Activated effector memory CD4-positive, alpha-beta T cell treated with Interleukin-2 at 50 U/mL for 16 hours (primary cell): ENCODE data around the gene ARSA.
"Not testable (repeated sequence)": the region's sequence is repeated elsewhere in the genome, so short reads cannot be mapped to it uniquely, and the experiment has no call there.

Experiments
- DNase-seq: peaks from one replicate; pipeline ENCODE4 v3.0.0-alpha.2; 2020

The ARSA gene

DNA sequence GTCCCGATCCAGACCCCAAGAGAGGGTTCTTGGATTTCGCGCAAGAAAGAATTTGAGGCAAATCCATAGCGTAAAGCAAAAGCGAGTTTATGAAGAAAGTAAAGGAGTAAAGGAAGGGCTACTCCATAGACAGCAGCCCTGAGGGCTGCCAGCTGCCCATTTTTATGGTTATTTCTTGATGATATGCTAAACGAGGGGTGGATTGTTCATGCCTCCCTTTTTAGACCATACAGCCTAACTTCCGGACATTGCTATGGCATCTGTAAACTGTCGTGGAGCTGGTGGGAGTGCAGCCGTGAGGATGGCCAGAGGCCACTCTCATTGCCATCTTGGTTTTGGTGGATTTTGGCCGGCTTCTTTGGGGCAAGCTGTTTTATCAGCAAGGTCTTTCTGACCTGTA lies 25.3 kb upstream of the ARSA start:
- DNase-seq: no peak

DNA sequence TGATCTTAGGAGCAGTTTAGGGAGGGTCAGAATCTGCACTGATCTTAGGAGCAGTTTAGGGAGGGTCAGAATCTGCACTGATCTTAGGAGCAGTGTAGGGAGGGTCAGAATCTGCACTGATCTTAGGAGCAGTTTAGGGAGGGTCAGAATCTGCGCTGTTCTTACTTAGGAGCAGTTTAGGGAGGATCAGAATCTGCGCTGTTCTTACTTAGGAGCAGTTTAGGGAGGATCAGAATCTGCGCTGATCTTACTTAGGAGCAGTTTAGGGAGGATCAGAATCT lies 15.8 kb upstream of the ARSA start:
- DNase-seq: not testable (repeated sequence)

DNA sequence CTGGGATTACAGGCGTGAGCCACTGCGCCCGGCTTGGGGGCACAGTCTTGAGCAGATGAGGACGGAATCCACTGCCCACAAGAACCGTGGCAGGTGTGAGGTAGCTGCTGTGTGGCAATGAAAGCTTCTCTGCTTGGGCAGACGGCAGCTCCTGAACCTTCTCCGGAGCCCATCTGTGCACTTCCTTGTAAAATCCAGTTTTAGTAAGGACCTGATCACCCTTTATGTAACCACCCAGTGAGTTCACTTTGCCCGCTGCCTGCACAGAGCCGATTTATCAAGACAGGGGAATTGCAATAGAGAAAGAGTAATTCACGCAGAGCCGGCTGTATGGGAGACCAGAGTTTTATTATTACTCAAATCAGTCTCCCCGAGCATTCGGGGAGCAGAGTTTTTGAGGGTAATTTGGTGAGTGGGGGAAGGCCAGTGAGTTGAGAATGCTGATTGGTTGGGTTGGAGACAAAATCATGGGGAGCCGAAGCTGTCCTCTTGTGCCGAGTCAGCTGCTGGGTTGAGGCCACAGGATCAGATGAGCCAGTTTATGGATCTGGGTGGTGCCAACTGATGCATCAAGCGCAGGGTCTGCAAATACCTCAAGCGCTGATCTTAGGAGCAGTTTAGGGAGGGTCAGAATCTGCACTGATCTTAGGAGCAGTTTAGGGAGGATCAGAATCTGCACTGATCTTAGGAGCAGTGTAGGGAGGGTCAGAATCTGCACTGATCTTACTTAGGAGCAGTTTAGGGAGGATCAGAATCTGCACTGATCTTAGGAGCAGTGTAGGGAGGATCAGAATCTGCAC lies 15.3 kb upstream of the ARSA start:
- DNase-seq: not testable (repeated sequence)

DNA sequence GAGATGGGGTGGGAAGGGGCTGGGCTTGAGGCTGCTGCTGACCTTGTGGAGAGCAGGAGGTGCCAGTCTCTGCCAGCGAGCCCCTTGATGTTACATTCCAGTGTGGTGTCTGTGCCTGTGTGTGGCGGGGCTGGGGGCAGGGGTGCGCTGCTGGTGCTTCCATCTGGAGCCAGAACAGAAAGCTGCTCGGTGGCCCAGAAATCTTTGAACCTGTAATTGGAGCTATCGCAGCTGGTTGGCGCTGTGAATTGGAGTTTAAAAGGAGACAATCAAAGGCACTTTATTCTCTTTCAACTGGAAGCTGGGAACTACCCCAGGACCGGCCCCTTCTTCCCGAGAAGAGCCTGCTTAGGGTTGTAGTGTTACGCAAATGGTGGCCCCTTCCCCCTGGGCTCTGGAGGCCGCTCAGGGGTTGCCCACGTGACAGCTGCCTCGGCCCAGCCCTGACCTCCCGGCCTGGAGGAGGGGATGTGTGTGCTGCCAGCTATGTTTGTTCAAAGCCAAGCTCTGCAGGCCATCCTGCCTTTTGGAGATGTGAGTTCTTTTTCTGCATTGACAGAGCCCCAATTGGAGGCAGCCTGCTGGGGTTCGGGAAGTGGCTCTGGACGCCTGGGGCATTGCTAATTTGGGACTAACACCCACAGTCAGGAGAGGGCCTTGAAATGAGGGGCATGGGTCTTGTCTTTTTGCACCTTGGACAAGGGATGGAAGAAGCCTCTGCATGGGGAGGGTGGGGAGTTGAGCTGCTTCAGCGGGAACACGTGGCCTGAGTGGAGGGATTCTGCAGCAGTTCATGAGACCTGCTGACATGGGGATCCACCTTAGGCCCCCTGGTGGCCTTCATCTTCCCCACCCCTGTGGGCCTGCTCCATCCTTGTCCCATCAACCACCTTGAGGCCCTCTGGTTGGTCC lies 14.0 kb upstream of the ARSA start:
- DNase-seq: no peak

DNA sequence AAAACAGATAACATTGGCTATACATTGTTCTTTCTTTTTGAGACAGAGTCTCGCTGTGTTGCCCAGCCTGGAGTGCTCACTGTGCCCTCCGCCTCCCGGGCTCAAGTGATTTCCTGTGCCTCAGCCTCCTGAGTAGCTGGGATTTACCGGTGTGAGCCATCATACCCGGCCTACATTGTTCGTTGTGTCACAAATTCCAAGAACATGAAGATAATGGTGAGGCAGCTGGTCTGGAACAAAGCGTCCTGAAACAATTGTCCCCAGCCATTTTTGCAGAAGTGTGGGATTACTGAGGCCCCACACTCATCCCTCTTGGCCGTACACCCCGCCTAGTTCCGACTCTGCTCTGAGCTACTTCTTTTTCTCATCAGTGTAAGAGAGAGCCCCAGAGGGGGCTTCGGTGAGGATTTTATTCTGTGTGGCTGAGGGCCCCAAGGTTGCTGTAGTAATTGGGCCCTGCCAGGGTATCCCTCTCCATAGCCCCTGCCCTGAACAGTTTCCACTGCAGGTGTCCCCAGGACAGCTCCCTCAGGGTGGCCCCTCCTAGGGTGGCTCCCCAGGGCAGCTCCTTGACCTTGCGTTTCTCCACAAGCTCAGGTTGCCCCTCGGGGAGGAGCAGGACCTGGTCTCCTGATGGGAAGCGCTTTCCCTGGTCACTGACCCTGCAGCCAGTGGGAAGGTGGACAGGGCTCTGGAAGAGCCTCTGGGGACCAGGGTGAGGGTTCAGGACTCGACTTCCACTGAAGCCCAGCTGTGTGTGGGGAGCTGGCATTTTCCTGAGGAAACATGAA lies 13.1 kb upstream of the ARSA start:
- DNase-seq: no peak

- DNase-seq: not testable (repeated sequence)
These were observed 12.3 kb upstream of the ARSA start for GRCh38 chr22:50640296-50640695.

GRCh38 chr22:50635591-50635990 lies 7.6 kb upstream of the ARSA start:
- no peak for DNase-seq

DNA sequence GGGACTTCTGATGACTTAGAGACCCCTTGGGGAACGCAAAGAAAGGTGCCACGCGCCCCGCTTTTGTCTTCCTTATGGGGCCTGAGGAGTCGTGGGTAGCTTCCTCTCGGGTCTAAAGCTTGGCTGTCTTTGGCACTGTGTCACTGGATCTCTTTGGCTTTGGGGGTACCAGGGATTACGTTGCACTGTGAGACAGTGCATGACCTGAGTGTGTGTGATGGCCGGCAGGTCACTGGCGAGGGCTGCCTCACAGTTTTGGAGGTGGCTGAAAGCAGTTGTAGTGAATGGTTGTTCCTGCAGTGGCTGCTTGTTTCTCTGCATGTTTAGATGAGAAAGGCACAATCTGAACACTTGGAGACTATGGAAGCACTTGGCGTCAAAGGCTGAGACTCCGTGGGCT lies 5.8 kb upstream of the ARSA start:
- DNase-seq: no peak

DNA sequence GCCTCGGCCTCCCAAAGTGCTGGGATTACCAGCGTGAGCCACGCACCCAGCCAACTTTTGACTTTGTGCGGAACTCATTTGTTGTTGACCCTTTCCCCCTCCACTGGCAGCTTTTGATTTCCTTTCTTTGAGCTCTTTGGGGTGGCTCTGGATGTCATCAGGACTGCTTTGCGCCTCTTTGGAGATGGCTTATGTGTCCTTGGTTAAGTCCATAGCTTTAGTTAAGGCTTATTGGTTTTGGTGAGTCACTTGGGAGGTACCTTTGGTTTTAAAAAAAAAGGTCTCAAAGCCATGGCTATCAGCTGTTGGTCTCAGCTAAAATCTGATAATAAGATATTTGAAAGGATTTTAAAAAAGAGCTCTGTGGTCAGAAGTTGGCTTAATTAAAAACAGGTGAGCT lies 5.1 kb upstream of the ARSA start:
- no peak for DNase-seq

- DNase-seq: no peak
These were observed 2.4 kb upstream of the ARSA start for GRCh38 chr22:50630376-50630775.

- no peak for DNase-seq
These were observed 687 bp upstream of the ARSA start for GRCh38 chr22:50628543-50629134.

GRCh38 chr22:50626850-50627641 lies 906 bp downstream of the ARSA start:
- DNase-seq: no peak

DNA sequence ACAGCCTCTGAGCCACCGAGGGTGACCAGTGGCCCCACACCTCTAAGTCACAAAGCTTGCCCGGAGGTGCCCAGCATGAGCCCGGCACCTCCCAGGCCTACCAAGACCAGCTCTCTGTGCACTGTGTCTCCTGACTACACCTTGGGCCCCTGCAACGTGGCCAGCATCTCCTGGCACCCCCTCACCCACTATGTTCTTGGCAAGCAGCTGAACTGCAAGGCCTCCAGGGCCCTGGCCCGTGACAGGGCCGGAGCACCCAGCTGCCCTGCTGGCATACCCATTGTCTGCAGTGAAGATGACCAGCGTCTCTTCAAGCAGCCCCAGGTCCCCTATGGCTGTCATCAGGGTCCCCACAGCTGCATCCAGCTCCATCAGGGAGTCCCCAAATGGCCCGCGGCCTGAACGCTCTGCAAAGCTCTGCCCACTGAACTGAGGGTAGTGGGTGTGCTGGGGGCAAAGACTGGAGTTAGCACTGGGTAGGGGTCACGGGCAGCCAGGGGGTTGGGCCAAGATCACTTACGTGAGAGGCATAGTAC lies 1.6 kb downstream of the ARSA start:
- DNase-seq: no peak

GRCh38 chr22:50625568-50626313 lies 2.2 kb downstream of the ARSA start:
- no peak for DNase-seq

- DNase-seq: no peak
These were observed 2.8 kb downstream of the ARSA start for GRCh38 chr22:50625131-50625567.

DNA sequence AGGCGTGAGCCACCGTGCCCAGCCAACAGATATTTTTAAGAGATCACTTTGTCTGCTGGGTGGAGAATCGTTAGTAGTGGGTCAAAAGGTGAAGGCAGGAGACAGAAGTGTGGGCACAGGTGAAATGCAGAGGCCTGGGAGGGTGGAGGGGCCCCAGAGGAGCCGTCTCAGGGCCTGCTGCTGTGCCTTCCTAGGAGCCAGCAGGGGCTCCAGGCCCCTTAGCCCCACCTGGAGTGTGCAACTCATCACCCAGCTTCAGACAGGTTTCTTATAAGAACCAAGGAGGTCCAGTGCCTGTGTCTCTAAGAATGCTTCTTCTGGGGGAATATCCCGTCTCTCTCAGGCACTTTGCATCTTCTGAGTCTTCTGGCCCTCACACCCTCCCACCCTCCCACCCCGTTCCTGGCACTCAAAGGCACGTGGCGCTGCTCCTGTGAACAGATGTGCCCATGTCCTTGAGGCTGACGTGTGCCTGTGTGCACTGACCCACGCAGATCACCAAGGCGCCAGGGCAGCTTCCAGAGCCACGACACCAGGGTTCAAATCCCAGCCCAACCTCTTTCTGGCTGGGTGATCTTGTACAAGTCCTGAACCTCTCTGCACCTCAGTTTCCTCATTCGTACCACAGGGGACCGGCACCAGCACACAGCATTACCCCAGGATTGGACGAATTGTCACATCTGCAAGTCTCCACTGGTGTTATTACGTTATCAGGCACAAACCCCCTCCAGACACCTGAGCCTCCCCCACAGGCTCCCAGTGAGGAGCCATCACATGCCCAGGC lies 3.4 kb downstream of the ARSA start:
- no peak for DNase-seq

DNA sequence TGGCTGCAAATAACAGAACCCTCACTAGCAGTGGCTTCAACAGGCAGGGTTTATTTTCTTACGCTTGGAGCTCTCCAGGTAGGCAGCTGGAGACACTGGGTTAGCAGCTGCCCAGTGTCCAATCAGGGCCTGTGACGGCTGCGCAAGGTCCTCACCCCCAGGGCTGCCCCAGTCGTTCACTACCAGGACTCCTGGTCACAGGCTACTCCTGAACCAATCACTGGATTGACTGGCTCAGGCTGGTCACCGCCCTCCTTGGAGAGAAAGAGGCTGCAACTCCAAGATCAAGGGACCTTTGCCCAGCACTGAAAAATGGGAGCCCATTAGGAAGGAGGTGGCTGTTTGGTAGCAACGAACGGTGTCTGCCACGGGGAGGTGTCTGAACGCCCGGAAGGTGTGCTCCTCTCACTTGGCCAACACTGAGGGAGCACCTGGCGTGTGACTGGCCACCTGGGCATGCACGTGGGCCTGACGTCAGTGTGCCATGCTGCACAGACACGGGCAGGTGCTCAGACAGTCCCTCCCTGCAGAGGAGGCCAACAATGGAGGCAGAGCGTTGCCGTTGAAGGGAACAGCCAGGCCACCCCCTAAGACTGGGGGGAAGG lies 5.1 kb downstream of the ARSA start:
- no peak for DNase-seq

- DNase-seq: peak; percentile 14
These were observed 5.8 kb downstream of the ARSA start for GRCh38 chr22:50621948-50622722.

GRCh38 chr22:50621356-50621880 lies 6.5 kb downstream of the ARSA start:
- peak; percentile 39 for DNase-seq
